SU-DHL-6 (cell line): ENCODE results near the gene PDLIM5.

Experiments used
- H2AFZ ChIP-seq: fragments of 200-600 bp; sonication (generic); 2 replicates; pipeline ENCODE4 v1.6.1; 2014; ENCODE audit warnings: low read depth, mild to moderate bottlenecking, moderate library complexity, mixed read lengths, antibody characterized with exemption, low read length; ENCODE audit not compliant: severe bottlenecking
- H3F3A ChIP-seq: fragments of 200-600 bp; shearing (Covaris generic); 2 replicates; pipeline ENCODE4 v1.6.0; 2016; ENCODE audit warnings: antibody characterized with exemption, mild to moderate bottlenecking; ENCODE audit not compliant: insufficient read depth
- H3K27ac ChIP-seq: fragments of 200-600 bp; sonication (generic); 2 replicates; pipeline ENCODE4 v1.5.1; 2016; ENCODE audit warnings: low read depth, mild to moderate bottlenecking, low read length, moderate library complexity, mixed read lengths
- H3K27me3 ChIP-seq: fragments of 200-600 bp; sonication (generic), shearing (Covaris generic); 2 replicates; pipeline ENCODE4 v1.6.0; 2014; ENCODE audit warnings: mild to moderate bottlenecking, low read length
- H3K36me3 ChIP-seq: fragments of 200-600 bp; sonication (generic); 2 replicates; pipeline ENCODE4 v1.6.1; 2014; ENCODE audit warnings: mild to moderate bottlenecking, low read length, mixed read lengths
- H3K4me2 ChIP-seq: fragments of 300-600, 200-600 bp; shearing (Covaris generic), sonication (generic); 2 replicates; pipeline ENCODE4 v1.6.0; 2014; ENCODE audit warnings: low read length, low read depth, mild to moderate bottlenecking; ENCODE audit not compliant: poor library complexity, severe bottlenecking
- H3K4me3 ChIP-seq: fragments of 200-600 bp; sonication (generic); 2 replicates; pipeline ENCODE4 v1.5.1; 2014; ENCODE audit warnings: antibody characterized with exemption, low read length, mild to moderate bottlenecking, mixed read lengths; ENCODE audit not compliant: insufficient read depth, poor library complexity, severe bottlenecking
- H3K79me2 ChIP-seq: fragments of 200-600 bp; sonication (generic); 2 replicates; pipeline ENCODE4 v1.6.1; 2014; ENCODE audit warnings: mild to moderate bottlenecking, low read length, moderate library complexity; ENCODE audit not compliant: insufficient read depth
- H3K9ac ChIP-seq: fragments of 200-600 bp; sonication (generic); 2 replicates; pipeline ENCODE4 v1.7.0; 2014; ENCODE audit warnings: mild to moderate bottlenecking, low read length
- H3K9me2 ChIP-seq: fragments of 200-600 bp; sonication (generic); replicated peaks from 2 replicates; pipeline ENCODE4 v1.6.1; 2014; ENCODE audit warnings: low read length; ENCODE audit not compliant: insufficient read depth
- H3K9me3 ChIP-seq: fragments of 200-600 bp; sonication (generic); 2 replicates; pipeline ENCODE4 v1.6.1; 2014; ENCODE audit warnings: low read length, mixed read lengths; ENCODE audit not compliant: insufficient read depth
- H4K20me1 ChIP-seq: fragments of 200-600 bp; sonication (generic); 2 replicates; pipeline ENCODE4 v1.6.1; 2014; ENCODE audit warnings: low read depth, mild to moderate bottlenecking, antibody characterized with exemption, low read length, moderate library complexity, mixed read lengths
- EZH2phosphoT487 ChIP-seq: fragments of 200-600 bp; sonication (generic), shearing (Covaris generic); conservative IDR thresholded peaks from 2 replicates; pipeline ENCODE4 v1.6.1; 2018; ENCODE audit warnings: mild to moderate bottlenecking, antibody characterized with exemption, low read length, moderate library complexity, mixed read lengths
- TF ChIP-seq, protein P1 (sequence below): fragments of 200-600 bp; sonication (generic); IDR thresholded peaks from one replicate; pipeline ENCODE4 v1.5.1; 2017; ENCODE audit warnings: antibody characterized with exemption, mild to moderate bottlenecking, low read length, moderate library complexity; ENCODE audit not compliant: insufficient read depth, poor library complexity, severe bottlenecking

PDLIM5 gene

DNA sequence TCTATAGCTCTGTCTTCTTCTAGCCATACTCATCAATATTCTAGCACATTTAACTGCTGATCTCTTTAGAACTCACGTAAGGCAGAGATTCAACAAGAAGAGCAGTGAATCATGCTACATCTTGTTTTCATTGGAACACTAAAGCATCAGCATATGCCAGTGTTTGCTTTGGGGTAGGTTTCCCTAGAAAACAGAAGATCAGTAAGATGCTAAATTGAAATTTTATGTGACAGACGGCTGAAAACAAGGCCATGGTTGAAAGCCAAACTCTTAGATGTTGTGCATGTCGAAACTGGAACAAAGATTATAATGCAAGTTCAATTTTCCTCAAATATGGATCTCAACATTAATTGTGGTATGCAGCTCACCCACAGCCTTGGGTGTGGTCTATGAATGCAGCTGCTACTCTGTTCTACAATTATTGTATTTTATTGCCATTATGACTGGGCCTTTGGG lies 107.6 kb downstream of the PDLIM5 start:
- H3F3A ChIP-seq: no peaks in the 10 kb centered on the region
- H3K4me2 ChIP-seq: no peak overlapping the region

GRCh38 chr4:94561249-94562024 lies 109.7 kb downstream of the PDLIM5 start:
- TF ChIP-seq, protein P1, sequence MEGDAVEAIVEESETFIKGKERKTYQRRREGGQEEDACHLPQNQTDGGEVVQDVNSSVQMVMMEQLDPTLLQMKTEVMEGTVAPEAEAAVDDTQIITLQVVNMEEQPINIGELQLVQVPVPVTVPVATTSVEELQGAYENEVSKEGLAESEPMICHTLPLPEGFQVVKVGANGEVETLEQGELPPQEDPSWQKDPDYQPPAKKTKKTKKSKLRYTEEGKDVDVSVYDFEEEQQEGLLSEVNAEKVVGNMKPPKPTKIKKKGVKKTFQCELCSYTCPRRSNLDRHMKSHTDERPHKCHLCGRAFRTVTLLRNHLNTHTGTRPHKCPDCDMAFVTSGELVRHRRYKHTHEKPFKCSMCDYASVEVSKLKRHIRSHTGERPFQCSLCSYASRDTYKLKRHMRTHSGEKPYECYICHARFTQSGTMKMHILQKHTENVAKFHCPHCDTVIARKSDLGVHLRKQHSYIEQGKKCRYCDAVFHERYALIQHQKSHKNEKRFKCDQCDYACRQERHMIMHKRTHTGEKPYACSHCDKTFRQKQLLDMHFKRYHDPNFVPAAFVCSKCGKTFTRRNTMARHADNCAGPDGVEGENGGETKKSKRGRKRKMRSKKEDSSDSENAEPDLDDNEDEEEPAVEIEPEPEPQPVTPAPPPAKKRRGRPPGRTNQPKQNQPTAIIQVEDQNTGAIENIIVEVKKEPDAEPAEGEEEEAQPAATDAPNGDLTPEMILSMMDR: no peak
- no peak overlapping the region for H3K4me3 ChIP-seq
- H2AFZ ChIP-seq: no peak overlapping the region
- no peak overlapping the region for H3K9ac ChIP-seq
- no peaks in the 10 kb centered on the region for H3K9me2 ChIP-seq
- H3F3A ChIP-seq: no peaks in the 10 kb centered on the region
- no peaks in the 10 kb centered on the region for H4K20me1 ChIP-seq
- no peaks in the 10 kb centered on the region for H3K27me3 ChIP-seq
- H3K4me2 ChIP-seq: no peak overlapping the region
- H3K36me3 ChIP-seq: no peaks in the 10 kb centered on the region
- H3K9me3 ChIP-seq: no peaks in the 10 kb centered on the region
- no peaks in the 10 kb centered on the region for H3K79me2 ChIP-seq
- H3K27ac ChIP-seq: no peak overlapping the region

More for the DNA sequence above, 107.6 kb downstream of the PDLIM5 start:
- no peak overlapping the region for H3K4me3 ChIP-seq
- H4K20me1 ChIP-seq: no peaks in the 10 kb centered on the region
- H2AFZ ChIP-seq: no peak overlapping the region
- H3K27ac ChIP-seq: no peak overlapping the region
- H3K27me3 ChIP-seq: no peaks in the 10 kb centered on the region
- no peak overlapping the region for H3K9ac ChIP-seq
- no peaks in the 10 kb centered on the region for H3K36me3 ChIP-seq
- TF ChIP-seq, protein P1: no peak
- no peak for TF ChIP-seq EZH2phosphoT487
- no peaks in the 10 kb centered on the region for H3K9me2 ChIP-seq
- H3K79me2 ChIP-seq: no peaks in the 10 kb centered on the region
- no peaks in the 10 kb centered on the region for H3K9me3 ChIP-seq

DNA sequence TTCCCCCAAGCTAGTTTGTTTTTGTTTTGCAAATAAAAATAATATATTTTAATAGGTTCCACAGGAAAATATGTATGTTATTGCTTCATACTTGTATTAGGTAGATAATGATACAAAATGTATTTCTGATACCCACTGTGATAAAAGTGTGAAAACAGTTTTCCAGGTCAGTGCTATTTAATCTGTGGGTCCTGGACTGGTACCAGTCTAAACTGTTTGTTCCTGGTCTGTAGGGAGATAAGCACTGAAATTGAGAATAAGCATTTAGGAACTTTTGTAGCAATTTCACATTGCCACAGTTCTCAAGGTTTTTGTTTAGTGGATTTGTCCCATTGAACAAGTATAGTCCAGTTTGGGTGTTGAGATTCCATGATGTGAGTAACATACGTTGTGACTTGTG lies 110.5 kb downstream of the PDLIM5 start:
- no peak overlapping the region for H3K4me2 ChIP-seq
- no peaks in the 10 kb centered on the region for H3K9me3 ChIP-seq
- no peaks in the 10 kb centered on the region for H3F3A ChIP-seq
- no peak overlapping the region for H3K27ac ChIP-seq
- no peaks in the 10 kb centered on the region for H4K20me1 ChIP-seq
- no peaks in the 10 kb centered on the region for H3K27me3 ChIP-seq
- no peak overlapping the region for H2AFZ ChIP-seq
- no peaks in the 10 kb centered on the region for H3K79me2 ChIP-seq
- H3K4me3 ChIP-seq: no peak overlapping the region
- no peaks in the 10 kb centered on the region for H3K36me3 ChIP-seq
- no peak overlapping the region for H3K9ac ChIP-seq
- TF ChIP-seq, protein P1: no peak
- TF ChIP-seq EZH2phosphoT487: no peak
- no peaks in the 10 kb centered on the region for H3K9me2 ChIP-seq
